ENCODE results near the gene EHF.

EHF gene

DNA sequence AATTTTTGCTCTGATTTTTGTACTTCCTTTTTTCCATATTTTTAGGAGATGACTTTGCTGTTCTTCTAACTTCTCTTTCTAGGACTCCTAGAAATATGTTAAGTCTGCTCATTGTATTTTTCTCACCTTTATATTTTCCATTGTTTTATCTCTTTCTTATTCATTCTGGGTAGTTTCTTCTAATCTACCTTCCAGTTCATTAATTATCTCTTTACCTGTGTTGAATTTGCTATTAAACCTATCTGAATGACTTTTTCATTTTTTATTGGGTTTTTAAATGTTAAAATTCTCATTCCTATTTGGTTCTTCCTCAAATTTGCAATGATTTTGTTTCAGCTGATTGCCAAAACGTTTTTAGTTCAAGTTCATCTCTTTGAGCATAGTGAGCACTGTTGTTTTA lies 27.8 kb upstream of the EHF start:
- Histone ChIP-seq H3K4me3 (ENCODE audit: low read depth, low read length) (no peak overlapping the region), H3K4me1 (ENCODE audit: control insufficient read depth, insufficient read depth, low read length) (no peaks in the 10 kb centered on the region), H3K9me3 (ENCODE audit: control insufficient read depth, insufficient read depth, low read depth, low read length) (no peaks in the 10 kb centered on the region), H3K36me3 (ENCODE audit: control insufficient read depth in 2 of 2, insufficient read depth in 1 of 2, low read length in 2 of 2) (no peaks in the 10 kb centered on the region), H3K27ac (ENCODE audit: extremely low read depth, low read depth, low read length) (no peak overlapping the region)
- ChIA-PET CTCF (interaction anchor here (1.0 kb wide), 1 partner anchor 27 kb away, joined by 3 read pairs; no protein-coding TSS in a partner anchor), POLR2A (no interaction called here)
- no peak for TF ChIP-seq ZNF248 (tag by site-specific recombination; IDR thresholded peaks at IDR 0.05)
- TF ChIP-seq, protein P1, sequence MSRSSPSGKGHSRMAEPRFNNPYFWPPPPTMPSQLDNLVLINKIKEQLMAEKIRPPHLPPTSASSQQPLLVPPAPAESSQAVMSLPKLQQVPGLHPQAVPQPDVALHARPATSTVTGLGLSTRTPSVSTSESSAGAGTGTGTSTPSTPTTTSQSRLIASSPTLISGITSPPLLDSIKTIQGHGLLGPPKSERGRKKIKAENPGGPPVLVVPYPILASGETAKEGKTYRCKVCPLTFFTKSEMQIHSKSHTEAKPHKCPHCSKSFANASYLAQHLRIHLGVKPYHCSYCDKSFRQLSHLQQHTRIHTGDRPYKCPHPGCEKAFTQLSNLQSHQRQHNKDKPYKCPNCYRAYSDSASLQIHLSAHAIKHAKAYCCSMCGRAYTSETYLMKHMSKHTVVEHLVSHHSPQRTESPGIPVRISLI (tag by site-specific recombination; IDR thresholded peaks at IDR 0.05), result no peak
- no peak for TF ChIP-seq ZFP69B (tag by site-specific recombination; IDR thresholded peaks at IDR 0.05)
- TF ChIP-seq ZNF768 (tag by site-specific recombination; IDR thresholded peaks at IDR 0.05), result no peak
- TF ChIP-seq YY2 (tag by site-specific recombination; IDR thresholded peaks at IDR 0.05), result no peak
- no peak for TF ChIP-seq ZNF544 (tag by site-specific recombination; IDR thresholded peaks at IDR 0.05)
- no peak for TF ChIP-seq SCRT1 (tag by site-specific recombination; IDR thresholded peaks at IDR 0.05; ENCODE audit: borderline replicate concordance)
- TF ChIP-seq ZNF426 (tag by site-specific recombination; IDR thresholded peaks at IDR 0.05), result no peak
- TF ChIP-seq ZNF585B (tag by site-specific recombination; IDR thresholded peaks at IDR 0.05), result no peak
- TF ChIP-seq ZNF529 (tag by site-specific recombination; IDR thresholded peaks at IDR 0.05; ENCODE audit: insufficient replicate concordance), result no peak
- TF ChIP-seq, protein P2, sequence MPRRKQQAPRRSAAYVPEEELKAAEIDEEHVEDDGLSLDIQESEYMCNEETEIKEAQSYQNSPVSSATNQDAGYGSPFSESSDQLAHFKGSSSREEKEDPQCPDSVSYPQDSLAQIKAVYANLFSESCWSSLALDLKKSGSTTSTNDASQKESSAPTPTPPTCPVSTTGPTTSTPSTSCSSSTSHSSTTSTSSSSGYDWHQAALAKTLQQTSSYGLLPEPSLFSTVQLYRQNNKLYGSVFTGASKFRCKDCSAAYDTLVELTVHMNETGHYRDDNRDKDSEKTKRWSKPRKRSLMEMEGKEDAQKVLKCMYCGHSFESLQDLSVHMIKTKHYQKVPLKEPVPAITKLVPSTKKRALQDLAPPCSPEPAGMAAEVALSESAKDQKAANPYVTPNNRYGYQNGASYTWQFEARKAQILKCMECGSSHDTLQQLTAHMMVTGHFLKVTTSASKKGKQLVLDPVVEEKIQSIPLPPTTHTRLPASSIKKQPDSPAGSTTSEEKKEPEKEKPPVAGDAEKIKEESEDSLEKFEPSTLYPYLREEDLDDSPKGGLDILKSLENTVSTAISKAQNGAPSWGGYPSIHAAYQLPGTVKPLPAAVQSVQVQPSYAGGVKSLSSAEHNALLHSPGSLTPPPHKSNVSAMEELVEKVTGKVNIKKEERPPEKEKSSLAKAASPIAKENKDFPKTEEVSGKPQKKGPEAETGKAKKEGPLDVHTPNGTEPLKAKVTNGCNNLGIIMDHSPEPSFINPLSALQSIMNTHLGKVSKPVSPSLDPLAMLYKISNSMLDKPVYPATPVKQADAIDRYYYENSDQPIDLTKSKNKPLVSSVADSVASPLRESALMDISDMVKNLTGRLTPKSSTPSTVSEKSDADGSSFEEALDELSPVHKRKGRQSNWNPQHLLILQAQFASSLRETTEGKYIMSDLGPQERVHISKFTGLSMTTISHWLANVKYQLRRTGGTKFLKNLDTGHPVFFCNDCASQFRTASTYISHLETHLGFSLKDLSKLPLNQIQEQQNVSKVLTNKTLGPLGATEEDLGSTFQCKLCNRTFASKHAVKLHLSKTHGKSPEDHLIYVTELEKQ (tag by site-specific recombination; IDR thresholded peaks at IDR 0.05; ENCODE audit: borderline replicate concordance), result no peak

DNA sequence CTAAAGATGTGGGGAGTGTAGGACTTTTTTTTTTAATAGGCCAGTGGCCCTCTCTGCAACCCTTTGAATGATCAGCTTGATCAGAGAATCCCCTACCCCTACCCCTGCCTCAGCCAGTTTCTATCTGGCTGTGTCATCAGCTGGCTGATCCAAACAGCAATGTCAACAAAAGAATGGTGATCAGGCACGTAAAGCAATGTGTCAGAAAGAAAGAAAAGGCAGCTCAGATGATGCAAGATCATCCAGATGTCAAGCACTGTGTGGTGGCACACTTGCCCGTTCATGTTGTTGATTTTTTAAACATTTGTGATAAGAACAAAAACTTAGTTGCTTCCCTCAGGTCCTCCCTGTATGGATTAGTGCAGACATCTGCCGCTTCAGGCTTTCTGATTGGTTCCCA lies 26.3 kb upstream of the EHF start:
- CTCF ChIA-PET, result interaction anchor here (0.7 to 1.5 kb wide), 2 partner anchors 9 to 711 kb away, joined by 5 to 6 read pairs; no protein-coding TSS in a partner anchor

More for the DNA sequence above, 26.3 kb upstream of the EHF start:
- Histone ChIP-seq H3K9me3 (ENCODE audit: control insufficient read depth, insufficient read depth, low read depth, low read length) (no peaks in the 10 kb centered on the region), H3K4me3 (ENCODE audit: low read depth, low read length) (no peak overlapping the region), H3K27ac (ENCODE audit: extremely low read depth, low read depth, low read length) (no peak overlapping the region), H3K36me3 (ENCODE audit: control insufficient read depth in 2 of 2, insufficient read depth in 1 of 2, low read length in 2 of 2) (no peaks in the 10 kb centered on the region), H3K4me1 (ENCODE audit: control insufficient read depth, insufficient read depth, low read length) (no peaks in the 10 kb centered on the region)
- POLR2A ChIA-PET, result no interaction called here
- TF ChIP-seq ZNF174 (tag by site-specific recombination; IDR thresholded peaks at IDR 0.05), result no peak
- no peak for TF ChIP-seq SCRT1 (tag by site-specific recombination; IDR thresholded peaks at IDR 0.05; ENCODE audit: borderline replicate concordance)
- TF ChIP-seq ZNF10 (tag by site-specific recombination; IDR thresholded peaks at IDR 0.05), result no peak
- TF ChIP-seq, protein P3, sequence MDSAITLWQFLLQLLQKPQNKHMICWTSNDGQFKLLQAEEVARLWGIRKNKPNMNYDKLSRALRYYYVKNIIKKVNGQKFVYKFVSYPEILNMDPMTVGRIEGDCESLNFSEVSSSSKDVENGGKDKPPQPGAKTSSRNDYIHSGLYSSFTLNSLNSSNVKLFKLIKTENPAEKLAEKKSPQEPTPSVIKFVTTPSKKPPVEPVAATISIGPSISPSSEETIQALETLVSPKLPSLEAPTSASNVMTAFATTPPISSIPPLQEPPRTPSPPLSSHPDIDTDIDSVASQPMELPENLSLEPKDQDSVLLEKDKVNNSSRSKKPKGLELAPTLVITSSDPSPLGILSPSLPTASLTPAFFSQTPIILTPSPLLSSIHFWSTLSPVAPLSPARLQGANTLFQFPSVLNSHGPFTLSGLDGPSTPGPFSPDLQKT (IDR thresholded peaks at IDR 0.05; ENCODE audit: borderline replicate concordance, low read depth, low read length), result no peak
- TF ChIP-seq, protein P4, sequence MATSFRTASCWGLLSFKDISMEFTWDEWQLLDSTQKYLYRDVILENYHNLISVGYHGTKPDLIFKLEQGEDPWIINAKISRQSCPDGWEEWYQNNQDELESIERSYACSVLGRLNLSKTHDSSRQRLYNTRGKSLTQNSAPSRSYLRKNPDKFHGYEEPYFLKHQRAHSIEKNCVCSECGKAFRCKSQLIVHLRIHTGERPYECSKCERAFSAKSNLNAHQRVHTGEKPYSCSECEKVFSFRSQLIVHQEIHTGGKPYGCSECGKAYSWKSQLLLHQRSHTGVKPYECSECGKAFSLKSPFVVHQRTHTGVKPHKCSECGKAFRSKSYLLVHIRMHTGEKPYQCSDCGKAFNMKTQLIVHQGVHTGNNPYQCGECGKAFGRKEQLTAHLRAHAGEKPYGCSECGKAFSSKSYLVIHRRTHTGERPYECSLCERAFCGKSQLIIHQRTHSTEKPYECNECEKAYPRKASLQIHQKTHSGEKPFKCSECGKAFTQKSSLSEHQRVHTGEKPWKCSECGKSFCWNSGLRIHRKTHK (tag by site-specific recombination; IDR thresholded peaks at IDR 0.05), result no peak
- TF ChIP-seq ZNF830 (tag by site-specific recombination; IDR thresholded peaks at IDR 0.05; ENCODE audit: low read depth), result no peak
- TF ChIP-seq ZIC2 (tag by site-specific recombination; IDR thresholded peaks at IDR 0.05), result no peak
- no peak for TF ChIP-seq ZNF221 (tag by site-specific recombination; IDR thresholded peaks at IDR 0.05; ENCODE audit: borderline replicate concordance)
- TF ChIP-seq ZFHX2 (tag by site-specific recombination; conservative IDR thresholded peaks at IDR 0.05), result no peak
- no peak for TF ChIP-seq ZNF169 (tag by site-specific recombination; IDR thresholded peaks at IDR 0.05)
